ENCODE data around the gene ZHX3.

Gene ZHX3

DNA sequence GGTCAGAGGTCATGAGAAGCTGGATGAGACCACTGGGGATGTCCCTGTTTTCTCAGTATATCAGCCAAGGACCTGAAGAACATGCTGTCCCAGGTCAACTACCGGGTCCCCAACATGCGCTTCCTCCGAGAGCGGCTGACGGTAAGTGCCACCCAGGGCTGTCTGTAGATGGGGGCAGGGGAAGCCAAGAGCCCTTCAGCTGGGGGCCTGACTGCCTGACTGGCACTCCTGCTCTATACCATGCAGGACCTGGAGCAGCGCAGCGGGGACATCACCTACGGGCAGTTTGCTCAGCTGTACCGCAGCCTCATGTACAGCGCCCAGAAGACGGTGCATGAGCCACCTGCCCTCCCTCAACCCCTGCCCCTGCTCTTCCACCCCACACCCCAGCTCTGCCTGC, 155.1 kb downstream of the ZHX3 start:
- TF ChIP-seq CTCF (conservative IDR thresholded peaks at IDR 0.05; ENCODE audit: low read depth, low read length), result no peak
- DNase-seq (ENCODE audit: low read depth), result no peak

GRCh38 chr20:41161886-41162285, 155.6 kb downstream of the ZHX3 start:
- DNase-seq (ENCODE audit: low read depth), result no peak
- TF ChIP-seq CTCF (conservative IDR thresholded peaks at IDR 0.05; ENCODE audit: low read depth, low read length), result no peak
- H3K4me3 ChIP-seq (ENCODE audit: low read length), result no peak overlapping the region

More for the DNA sequence above, 155.1 kb downstream of the ZHX3 start:
- H3K4me3 ChIP-seq (ENCODE audit: low read length), result no peak overlapping the region

DNA sequence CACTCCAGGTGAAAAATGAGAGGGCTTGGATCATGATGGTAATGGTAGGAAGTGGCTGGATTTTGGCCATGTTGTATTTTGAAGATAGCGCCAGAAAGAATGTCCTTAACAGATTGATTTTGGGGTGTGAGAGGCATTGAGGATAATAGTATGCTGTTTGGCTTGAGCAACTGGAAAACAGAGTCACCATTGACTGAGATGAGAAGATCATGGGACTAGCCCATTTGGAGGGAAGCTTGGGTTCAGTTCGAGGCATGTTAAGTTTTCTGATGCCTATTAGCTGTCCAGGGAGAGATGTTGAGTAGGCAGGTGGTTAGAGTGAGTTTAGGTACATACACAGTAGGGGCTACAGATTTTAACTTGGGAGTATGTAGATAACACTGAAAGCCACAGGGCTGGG, 156.8 kb downstream of the ZHX3 start:
- no peak for TF ChIP-seq CTCF (conservative IDR thresholded peaks at IDR 0.05; ENCODE audit: low read depth, low read length)
- no peak for DNase-seq (ENCODE audit: low read depth)
- no peak overlapping the region for H3K4me3 ChIP-seq (ENCODE audit: low read length)

GRCh38 chr20:41159547-41159946, 158.0 kb downstream of the ZHX3 start:
- no peak for TF ChIP-seq CTCF (conservative IDR thresholded peaks at IDR 0.05; ENCODE audit: low read depth, low read length)
- no peak overlapping the region for H3K4me3 ChIP-seq (ENCODE audit: low read length)
- DNase-seq (ENCODE audit: low read depth), result no peak

GRCh38 chr20:41158082-41158625, 159.4 kb downstream of the ZHX3 start:
- TF ChIP-seq CTCF (conservative IDR thresholded peaks at IDR 0.05; ENCODE audit: low read depth, low read length), result no peak
- no peak overlapping the region for H3K4me3 ChIP-seq (ENCODE audit: low read length)
- no peak for DNase-seq (ENCODE audit: low read depth)

DNA sequence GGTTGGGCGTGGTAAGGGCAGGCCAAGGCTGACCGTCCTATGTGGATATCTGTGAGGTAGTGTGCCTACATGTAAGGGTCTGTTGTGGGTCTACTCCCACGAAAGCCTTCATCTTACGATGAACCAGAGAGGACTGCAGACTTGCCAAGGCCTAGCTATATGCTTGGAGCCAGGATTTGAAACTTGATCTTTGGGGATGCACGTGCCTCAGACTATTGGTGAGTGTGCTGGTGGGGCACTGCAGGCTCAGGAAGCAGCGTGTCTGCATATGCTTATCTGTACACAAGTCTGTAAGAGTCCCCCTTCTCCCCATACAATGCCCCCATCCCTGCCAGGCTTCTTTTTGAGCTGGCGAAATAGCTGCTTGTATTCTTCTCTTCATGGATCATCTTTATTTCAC, 162.3 kb downstream of the ZHX3 start:
- H3K4me3 ChIP-seq (ENCODE audit: low read length), result no peak overlapping the region
- TF ChIP-seq CTCF (conservative IDR thresholded peaks at IDR 0.05; ENCODE audit: low read depth, low read length), result no peak
- no peak for DNase-seq (ENCODE audit: low read depth)

- no peak overlapping the region for H3K4me3 ChIP-seq (ENCODE audit: low read length)
- no peak for DNase-seq (ENCODE audit: low read depth)
- no peak for TF ChIP-seq CTCF (conservative IDR thresholded peaks at IDR 0.05; ENCODE audit: low read depth, low read length)
Observed at GRCh38 chr20:41154436-41155176, 162.9 kb downstream of the ZHX3 start.

Measured in retinal pigment epithelial cell (primary cell).